Karpas-422 (cell line): ENCODE results near the gene E2F4. TPM values are rescaled to one million over a fixed set of nuclear protein-coding genes. Genes with fewer than 3 reads are reported as not detected.

Source experiments
- DNase-seq: peaks from one replicate; pipeline ENCODE4 v3.0.0-alpha.2; 2015
- H2AFZ ChIP-seq: fragments of 200-600 bp; sonication (generic); 2 replicates; pipeline ENCODE4 v1.6.1; 2014; ENCODE audit warnings: antibody characterized with exemption, low read length, mixed read lengths
- H3K27ac ChIP-seq: fragments of 200-600 bp; sonication (generic); 2 replicates; pipeline ENCODE4 v1.5.1; 2014; ENCODE audit warnings: mild to moderate bottlenecking, low read length, moderate library complexity
- H3K27me3 ChIP-seq: fragments of 200-600 bp; sonication (generic); 2 replicates; pipeline ENCODE4 v1.6.1; 2014; ENCODE audit warnings: low read length, mixed read lengths
- H3K36me3 ChIP-seq: fragments of 200-600 bp; sonication (generic); 2 replicates; pipeline ENCODE4 v1.6.1; 2014; ENCODE audit warnings: low read length, mixed read lengths; ENCODE audit not compliant: insufficient read depth
- H3K4me1 ChIP-seq: fragments of 200-600 bp; sonication (generic); 2 replicates; pipeline ENCODE4 v1.6.1; 2014; ENCODE audit warnings: mild to moderate bottlenecking, low read length, mixed read lengths
- H3K4me2 ChIP-seq: fragments of 200-600 bp; sonication (generic); 2 replicates; pipeline ENCODE4 v1.6.1; 2014; ENCODE audit warnings: low read length, low read depth, mild to moderate bottlenecking; ENCODE audit not compliant: poor library complexity, severe bottlenecking
- H3K4me3 ChIP-seq: fragments of 200-600 bp; sonication (generic); 2 replicates; pipeline ENCODE4 v1.5.1; 2014; ENCODE audit warnings: mild to moderate bottlenecking, antibody characterized with exemption, low read length, mixed read lengths
- H3K79me2 ChIP-seq: fragments of 200-600 bp; sonication (generic); 2 replicates; pipeline ENCODE4 v1.6.1; 2014; ENCODE audit warnings: mild to moderate bottlenecking, low read length, mixed read lengths
- H3K9ac ChIP-seq: fragments of 200-600 bp; sonication (generic); 2 replicates; pipeline ENCODE4 v1.6.0; 2014; ENCODE audit warnings: low read length
- H3K9me2 ChIP-seq: fragments of 200-600 bp; sonication (generic), shearing (Covaris generic); replicated peaks from 2 replicates; pipeline ENCODE4 v1.6.0; 2014; ENCODE audit warnings: mild to moderate bottlenecking, low read length, moderate library complexity; ENCODE audit not compliant: insufficient read depth
- H3K9me3 ChIP-seq: fragments of 300-700, 200-600 bp; sonication (generic); 2 replicates; pipeline ENCODE4 v1.6.1; 2014; ENCODE audit warnings: low read length, mixed read lengths
- H4K20me1 ChIP-seq: fragments of 200-600 bp; sonication (generic); 2 replicates; pipeline ENCODE4 v1.6.1; 2014; ENCODE audit warnings: mild to moderate bottlenecking, antibody characterized with exemption, low read length, low read depth; ENCODE audit not compliant: insufficient read depth
- total RNA-seq: library from RNA; depleted of rRNA; stranded (reverse); fragments of >200 nt; shearing (Covaris generic); gene quantifications from 2 replicates; pipeline ENCODE4 v1.2.3, GENCODE V29; 2014; ENCODE audit warnings: low replicate concordance

E2F4 gene
- total RNA-seq, 1 experiment from 2014 or later = 109 TPM

DNA sequence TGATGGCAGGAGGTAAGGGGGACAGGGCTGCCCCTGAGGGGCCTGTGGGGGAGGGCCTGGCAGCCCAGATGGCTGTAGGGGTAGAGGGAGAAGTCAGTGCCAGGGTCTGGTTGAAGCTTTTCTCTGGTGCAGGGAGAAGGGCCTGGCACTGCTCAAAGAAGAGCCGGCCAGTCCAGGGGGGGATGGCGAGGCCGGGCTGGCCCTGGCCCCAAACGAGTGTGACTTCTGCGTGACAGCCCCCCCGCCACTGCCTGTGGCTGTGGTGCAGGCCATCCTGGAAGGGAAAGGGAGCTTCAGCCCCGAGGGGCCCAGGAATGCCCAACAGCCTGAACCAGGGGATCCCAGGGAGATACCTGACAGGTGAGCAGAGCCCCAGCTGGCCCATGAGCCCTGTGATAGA, 24.4 kb upstream of the E2F4 start:
- Histone ChIP-seq H3K9ac (no peak overlapping the region), H3K27me3 (no peaks in the 10 kb centered on the region), H3K36me3 (no peaks in the 10 kb centered on the region), H3K4me1 (peaks cover 16% of the 10 kb centered on the region), H3K4me2 (no peak overlapping the region), H2AFZ (no peak overlapping the region), H3K27ac (no peak overlapping the region), H3K79me2 (no peaks in the 10 kb centered on the region), H4K20me1 (0 out of 2 replicates have a peak, but pooled peaks cover 5% of the 10 kb centered on the region), H3K9me2 (no peaks in the 10 kb centered on the region), H3K9me3 (no peaks in the 10 kb centered on the region), H3K4me3 (no peak overlapping the region)
- DNase-seq = no peak

DNA sequence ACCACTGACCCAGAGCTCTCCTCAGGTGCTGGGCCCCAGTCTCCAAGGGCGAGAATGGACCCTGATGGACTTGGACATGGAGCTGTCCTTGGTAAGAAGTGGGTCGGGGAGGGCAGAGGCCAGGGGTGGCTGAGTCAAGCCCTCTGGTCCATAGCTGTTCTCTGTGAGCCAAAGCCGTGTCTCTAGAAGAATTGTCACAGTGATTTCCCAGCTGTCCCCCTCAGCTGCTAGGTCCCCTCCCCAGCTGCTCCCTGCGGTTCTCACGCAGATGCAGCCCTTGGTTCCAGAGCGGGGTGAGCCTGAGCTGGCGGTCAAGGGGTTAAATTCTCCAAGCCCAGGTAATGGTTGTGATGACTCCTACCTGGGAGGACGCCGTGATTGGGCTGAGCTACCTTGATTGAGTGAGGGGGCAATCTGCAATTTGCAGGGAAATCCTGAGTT, 22.9 kb upstream of the E2F4 start:
- Histone ChIP-seq H4K20me1 (0 out of 2 replicates have a peak, but pooled peaks cover 2% of the 10 kb centered on the region), H3K79me2 (no peaks in the 10 kb centered on the region), H3K27me3 (no peaks in the 10 kb centered on the region), H3K9me3 (no peaks in the 10 kb centered on the region), H3K9me2 (no peaks in the 10 kb centered on the region), H3K4me2 (no peak overlapping the region), H3K36me3 (no peaks in the 10 kb centered on the region), H2AFZ (no peak overlapping the region), H3K27ac (no peak overlapping the region), H3K4me1 (peaks cover 14% of the 10 kb centered on the region), H3K4me3 (no peak overlapping the region), H3K9ac (no peak overlapping the region)
- DNase-seq = no peak

DNA sequence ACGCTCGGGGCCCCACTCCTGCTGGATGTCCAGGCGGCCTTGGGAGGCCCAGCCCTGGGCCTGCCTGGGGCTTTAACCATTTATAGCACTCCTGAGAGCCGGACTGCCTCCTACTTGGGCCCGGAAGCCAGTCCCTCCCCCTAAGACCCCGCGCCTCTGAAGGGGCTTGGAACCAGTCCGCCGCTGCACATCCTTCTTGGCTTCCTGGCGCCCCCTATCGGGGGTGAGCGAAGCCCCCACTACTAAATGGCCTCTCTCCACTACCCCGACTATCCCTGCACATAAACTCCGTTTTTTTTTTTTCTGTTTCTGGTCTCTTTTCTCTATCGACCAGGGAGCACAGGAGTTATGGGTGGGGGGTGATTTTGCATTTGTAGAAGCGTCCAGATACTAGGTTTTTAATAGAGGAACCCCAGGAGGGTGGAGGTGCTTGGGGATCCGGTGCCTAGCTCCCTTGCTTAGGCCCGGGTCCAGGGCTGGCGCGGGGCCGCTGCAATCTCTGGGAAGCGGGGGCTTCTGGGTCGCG, 22.2 kb upstream of the E2F4 start:
- peaks cover 18% of the 10 kb centered on the region for H3K4me1 ChIP-seq
- peak; percentile 82 for DNase-seq

DNA sequence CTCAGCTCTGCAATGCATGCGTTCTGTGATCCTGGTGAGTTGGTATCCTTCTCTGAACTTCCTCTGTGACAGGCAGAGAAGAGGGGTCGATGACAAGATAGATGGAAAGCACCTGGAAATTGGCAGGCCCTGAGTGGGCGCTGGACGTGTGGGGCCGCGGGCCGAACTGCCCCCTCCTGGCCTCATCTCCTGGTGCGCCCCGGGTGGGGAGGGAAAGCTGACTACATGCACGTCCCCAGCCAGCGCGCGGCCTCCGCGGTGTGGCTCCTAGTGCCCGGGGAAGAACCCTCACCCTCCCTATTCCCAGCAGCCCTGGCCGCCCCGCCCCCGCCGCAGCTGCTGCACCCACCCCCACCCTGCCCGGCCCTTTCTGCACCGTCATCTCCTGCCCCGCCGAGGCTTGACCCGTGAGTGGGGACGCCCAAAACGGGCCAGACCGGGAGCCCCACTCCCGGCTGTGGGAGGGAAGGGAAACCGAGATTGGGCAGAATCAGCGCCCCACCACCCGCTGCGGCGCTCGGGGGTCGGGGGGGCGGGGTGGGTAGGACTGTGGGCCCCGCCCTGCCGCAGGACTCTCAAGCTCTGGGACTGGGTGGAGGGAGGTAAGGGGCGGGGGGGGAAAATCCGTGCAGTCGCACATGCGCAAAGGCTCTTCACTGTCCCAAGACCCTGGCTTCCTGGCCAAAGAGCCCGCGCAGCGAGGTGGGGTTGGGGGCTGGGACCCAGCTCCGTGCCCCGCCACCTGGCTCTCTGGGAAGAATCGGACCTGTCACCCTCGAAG, 21.6 kb upstream of the E2F4 start, which contains the start of gene NOL3:
NOL3 (plus strand) TSS at position 371 of the 781 bp plus-strand sequence.
- no peak for DNase-seq
- no peak within 1 kb of the TSS for H2AFZ ChIP-seq
- H3K36me3 ChIP-seq = no peaks in the 10 kb centered on the region
- no peak within 1 kb of the TSS for H3K27ac ChIP-seq
- H3K79me2 ChIP-seq = no peaks in the 10 kb centered on the region
- 0 out of 2 replicates have a peak, but pooled peaks cover 3% of the 10 kb centered on the region for H4K20me1 ChIP-seq
- no peaks in the 10 kb centered on the region for H3K9me3 ChIP-seq
- no peaks in the 10 kb centered on the region for H3K9me2 ChIP-seq
- H3K9ac ChIP-seq = peak within 1 kb of the TSS; percentile 43; the same call in 1 of the 2 replicates
- H3K4me2 ChIP-seq = peak within 1 kb of the TSS; percentile 45
- H3K27me3 ChIP-seq = no peaks in the 10 kb centered on the region
- H3K4me3 ChIP-seq = peak within 1 kb of the TSS; percentile 38; the same call in 1 of the 2 replicates
- peaks cover 18% of the 10 kb centered on the region for H3K4me1 ChIP-seq

More for the DNA sequence above, 22.2 kb upstream of the E2F4 start:
- no peaks in the 10 kb centered on the region for H3K9me2 ChIP-seq
- peak overlapping the region; percentile 45 for H3K4me2 ChIP-seq
- H3K4me3 ChIP-seq = peak overlapping the region; percentile 38; the same call in 1 of the 2 replicates
- H3K9me3 ChIP-seq = no peaks in the 10 kb centered on the region
- no peak overlapping the region for H2AFZ ChIP-seq
- no peak overlapping the region for H3K27ac ChIP-seq
- H3K27me3 ChIP-seq = no peaks in the 10 kb centered on the region
- H3K36me3 ChIP-seq = no peaks in the 10 kb centered on the region
- H3K79me2 ChIP-seq = no peaks in the 10 kb centered on the region
- 0 out of 2 replicates have a peak, but pooled peaks cover under 1% of the 10 kb centered on the region for H4K20me1 ChIP-seq
- peak overlapping the region; percentile 43; the same call in 1 of the 2 replicates for H3K9ac ChIP-seq

DNA sequence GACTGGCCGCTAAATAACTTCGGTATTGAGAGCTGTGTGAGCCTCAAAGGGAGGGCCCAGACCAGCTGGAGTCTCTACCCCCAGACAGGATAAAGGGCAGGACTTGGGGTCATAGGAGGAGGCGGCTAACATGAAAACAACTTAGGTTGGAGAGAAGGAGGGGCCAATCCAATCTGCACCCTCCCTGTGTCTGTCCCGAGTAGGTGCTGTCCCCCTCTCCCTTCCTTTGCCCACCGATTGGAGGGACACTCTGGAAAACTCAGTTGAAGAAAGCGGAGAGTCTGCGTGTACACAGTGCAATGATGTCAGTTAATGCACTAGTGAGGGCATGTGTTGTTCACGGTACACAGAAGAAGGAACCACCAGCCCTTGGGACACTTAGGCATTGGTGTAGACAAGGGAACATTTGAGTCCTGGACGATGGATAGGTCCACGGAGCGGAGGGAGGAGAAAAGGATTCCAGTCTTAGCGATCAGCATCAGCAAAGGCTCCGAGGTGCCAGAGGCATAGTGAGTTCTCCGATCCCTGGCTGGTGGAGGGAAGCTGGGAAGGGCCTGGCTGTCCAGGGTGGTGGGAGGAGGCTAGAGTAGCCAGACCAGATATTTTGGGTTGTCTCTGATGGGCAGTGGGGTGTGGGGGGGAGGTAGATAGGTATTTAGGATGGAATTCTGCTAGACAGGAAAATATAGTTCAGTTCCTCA, 20.9 kb upstream of the E2F4 start:
- Histone ChIP-seq H3K9me3 (no peaks in the 10 kb centered on the region), H4K20me1 (0 out of 2 replicates have a peak, but pooled peaks cover 3% of the 10 kb centered on the region), H3K27ac (no peak overlapping the region), H3K79me2 (no peaks in the 10 kb centered on the region), H3K4me3 (no peak overlapping the region), H2AFZ (no peak overlapping the region), H3K36me3 (no peaks in the 10 kb centered on the region), H3K4me2 (no peak overlapping the region), H3K27me3 (no peaks in the 10 kb centered on the region), H3K4me1 (peaks cover 18% of the 10 kb centered on the region), H3K9ac (no peak overlapping the region), H3K9me2 (no peaks in the 10 kb centered on the region)
- DNase-seq = no peak

DNA sequence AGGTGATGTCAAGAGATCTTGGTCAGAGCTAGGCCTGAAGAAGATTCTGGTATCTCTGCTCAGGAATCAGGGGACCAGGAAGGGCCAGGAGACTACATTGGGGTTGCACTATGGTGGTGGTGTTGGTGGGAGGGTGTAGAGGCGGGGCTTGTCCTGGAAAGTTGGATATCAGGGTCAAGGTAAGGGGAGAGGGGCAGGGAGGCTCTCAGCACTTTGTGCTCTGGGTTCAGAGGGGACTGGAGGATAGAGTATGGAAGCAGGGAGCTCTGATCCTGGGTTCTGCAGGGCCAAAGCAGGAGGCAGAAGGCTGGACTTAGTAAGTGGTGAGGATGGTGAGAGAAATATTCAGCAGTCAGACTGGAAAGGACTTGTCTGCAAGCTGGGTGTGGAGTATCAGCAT, 18.6 kb upstream of the E2F4 start:
- no peaks in the 10 kb centered on the region for H3K27me3 ChIP-seq
- peak overlapping the region; percentile 63 for H3K4me2 ChIP-seq
- no peak overlapping the region for H3K27ac ChIP-seq
- H3K9ac ChIP-seq = peak overlapping the region; percentile 62
- H4K20me1 ChIP-seq = peaks cover 10% of the 10 kb centered on the region; the same call in 1 of the 2 replicates
- H2AFZ ChIP-seq = no peak overlapping the region
- no peak overlapping the region; the same call in 1 of the 2 replicates for H3K4me3 ChIP-seq
- DNase-seq = no peak
- no peaks in the 10 kb centered on the region for H3K9me3 ChIP-seq
- peaks cover 21% of the 10 kb centered on the region for H3K4me1 ChIP-seq
- no peaks in the 10 kb centered on the region for H3K79me2 ChIP-seq
- H3K9me2 ChIP-seq = no peaks in the 10 kb centered on the region
- H3K36me3 ChIP-seq = no peaks in the 10 kb centered on the region

DNA sequence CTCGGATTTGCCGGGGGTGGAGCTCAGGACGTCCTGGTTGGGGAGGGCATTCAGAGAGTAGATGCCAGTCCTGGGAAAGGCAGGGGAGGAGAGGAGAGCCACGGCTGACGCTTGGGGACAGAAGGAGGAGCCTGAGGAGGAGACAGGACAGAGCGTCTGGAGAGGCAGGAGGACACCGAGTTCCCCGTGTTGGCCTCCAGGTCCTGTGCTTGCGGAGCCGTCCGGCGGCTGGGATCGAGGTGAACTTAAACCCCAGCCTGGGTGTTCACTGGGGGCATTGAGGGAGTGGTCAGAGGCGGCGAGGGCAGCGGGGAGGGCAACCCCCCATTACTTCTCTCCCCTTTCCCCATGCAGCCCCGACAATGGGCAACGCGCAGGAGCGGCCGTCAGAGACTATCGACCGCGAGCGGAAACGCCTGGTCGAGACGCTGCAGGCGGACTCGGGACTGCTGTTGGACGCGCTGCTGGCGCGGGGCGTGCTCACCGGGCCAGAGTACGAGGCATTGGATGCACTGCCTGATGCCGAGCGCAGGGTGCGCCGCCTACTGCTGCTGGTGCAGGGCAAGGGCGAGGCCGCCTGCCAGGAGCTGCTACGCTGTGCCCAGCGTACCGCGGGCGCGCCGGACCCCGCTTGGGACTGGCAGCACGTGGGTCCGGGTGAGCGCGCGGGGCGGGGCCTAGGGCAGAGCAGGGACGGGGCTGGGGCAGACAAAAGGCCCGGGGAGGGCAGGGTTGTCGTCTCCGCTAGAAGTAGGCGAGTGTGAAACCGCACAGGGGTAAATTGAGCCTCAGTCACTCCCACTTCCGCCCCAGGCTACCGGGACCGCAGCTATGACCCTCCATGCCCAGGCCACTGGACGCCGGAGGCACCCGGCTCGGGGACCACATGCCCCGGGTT, 17.9 kb upstream of the E2F4 start:
- H3K4me3 ChIP-seq = peak overlapping the region; percentile 57
- H3K36me3 ChIP-seq = no peaks in the 10 kb centered on the region
- no peaks in the 10 kb centered on the region for H3K9me3 ChIP-seq
- no peak overlapping the region; the same call in 1 of the 2 replicates for H2AFZ ChIP-seq
- H3K27me3 ChIP-seq = no peaks in the 10 kb centered on the region
- H3K9ac ChIP-seq = peak overlapping the region; percentile 62
- no peak overlapping the region for H3K27ac ChIP-seq
- peaks cover 24% of the 10 kb centered on the region for H3K4me1 ChIP-seq
- no peaks in the 10 kb centered on the region for H3K79me2 ChIP-seq
- peak overlapping the region; percentile 63 for H3K4me2 ChIP-seq
- DNase-seq = peak; percentile 83
- H4K20me1 ChIP-seq = peaks cover 14% of the 10 kb centered on the region; the same call in 1 of the 2 replicates
- H3K9me2 ChIP-seq = no peaks in the 10 kb centered on the region
